ENCODE results near the gene RAPGEFL1.
A peak's percentile ranks its signal among the peaks of the same experiment; 100 is the strongest.

Gene RAPGEFL1

DNA sequence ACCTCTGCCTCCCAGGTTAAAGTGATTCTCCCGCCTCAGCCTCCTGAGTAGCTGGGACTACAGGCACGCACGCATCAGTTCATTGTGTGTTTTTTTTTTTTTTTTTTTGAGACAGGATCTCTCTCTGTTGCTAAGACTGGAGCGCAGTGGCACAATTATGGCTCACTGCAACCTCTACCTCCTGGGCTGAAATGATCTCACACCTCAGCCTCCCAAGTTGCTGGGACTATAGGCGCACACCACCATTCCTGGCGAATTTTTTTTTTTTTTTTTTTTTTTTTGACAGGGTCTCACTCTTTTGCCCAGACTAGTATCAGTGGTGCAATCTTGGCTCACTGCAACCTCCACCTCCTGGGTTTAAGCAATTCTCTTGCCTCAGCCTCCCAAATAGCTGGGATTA lies 17.8 kb upstream of the RAPGEFL1 start:
- H3K9ac ChIP-seq (ENCODE audit: low read depth, low read length), result no peak overlapping the region
- no peaks in the 10 kb centered on the region for H3K27me3 ChIP-seq (ENCODE audit: insufficient read depth, low read length, poor library complexity)
- H3K4me3 ChIP-seq (ENCODE audit: low read depth in 1 of 2, low read length in 2 of 2), result no peak overlapping the region
- TF ChIP-seq, protein P1, sequence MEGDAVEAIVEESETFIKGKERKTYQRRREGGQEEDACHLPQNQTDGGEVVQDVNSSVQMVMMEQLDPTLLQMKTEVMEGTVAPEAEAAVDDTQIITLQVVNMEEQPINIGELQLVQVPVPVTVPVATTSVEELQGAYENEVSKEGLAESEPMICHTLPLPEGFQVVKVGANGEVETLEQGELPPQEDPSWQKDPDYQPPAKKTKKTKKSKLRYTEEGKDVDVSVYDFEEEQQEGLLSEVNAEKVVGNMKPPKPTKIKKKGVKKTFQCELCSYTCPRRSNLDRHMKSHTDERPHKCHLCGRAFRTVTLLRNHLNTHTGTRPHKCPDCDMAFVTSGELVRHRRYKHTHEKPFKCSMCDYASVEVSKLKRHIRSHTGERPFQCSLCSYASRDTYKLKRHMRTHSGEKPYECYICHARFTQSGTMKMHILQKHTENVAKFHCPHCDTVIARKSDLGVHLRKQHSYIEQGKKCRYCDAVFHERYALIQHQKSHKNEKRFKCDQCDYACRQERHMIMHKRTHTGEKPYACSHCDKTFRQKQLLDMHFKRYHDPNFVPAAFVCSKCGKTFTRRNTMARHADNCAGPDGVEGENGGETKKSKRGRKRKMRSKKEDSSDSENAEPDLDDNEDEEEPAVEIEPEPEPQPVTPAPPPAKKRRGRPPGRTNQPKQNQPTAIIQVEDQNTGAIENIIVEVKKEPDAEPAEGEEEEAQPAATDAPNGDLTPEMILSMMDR (IDR thresholded peaks at IDR 0.05; ENCODE audit: borderline replicate concordance, extremely low read depth, low read length, poor library complexity, severe bottlenecking), result no peak
- no peak for TF ChIP-seq EZH2 (IDR thresholded peaks at IDR 0.05; ENCODE audit: borderline replicate concordance, low read depth, low read length, severe bottlenecking)
- H4K20me1 ChIP-seq (ENCODE audit: insufficient read depth, low read length), result peaks cover 11% of the 10 kb centered on the region; the same call in 1 of the 2 replicates
- peaks cover 71% of the 10 kb centered on the region for H3K79me2 ChIP-seq (ENCODE audit: insufficient read depth, low read length)
- H3K9me3 ChIP-seq (ENCODE audit: insufficient read depth, low read length, severe bottlenecking), result no peaks in the 10 kb centered on the region
- no peak for ATAC-seq (ENCODE audit: insufficient read depth, low read depth)
- H3K27ac ChIP-seq (ENCODE audit: low read length), result no peak overlapping the region
- no peak overlapping the region for H2AFZ ChIP-seq (ENCODE audit: low read depth, low read length)
- no peaks in the 10 kb centered on the region for H3K4me1 ChIP-seq (ENCODE audit: insufficient read depth, low read length)
- no peak for DNase-seq
- H3K4me2 ChIP-seq (ENCODE audit: insufficient read depth, low read length), result no peak overlapping the region
- H3K36me3 ChIP-seq (ENCODE audit: insufficient read depth, low read length), result peaks cover 81% of the 10 kb centered on the region

- Histone ChIP-seq H2AFZ (ENCODE audit: low read depth, low read length) (no peak overlapping the region), H3K9me3 (ENCODE audit: insufficient read depth, low read length, severe bottlenecking) (no peaks in the 10 kb centered on the region), H3K4me1 (ENCODE audit: insufficient read depth, low read length) (no peaks in the 10 kb centered on the region), H3K27me3 (ENCODE audit: insufficient read depth, low read length, poor library complexity) (no peaks in the 10 kb centered on the region), H3K79me2 (ENCODE audit: insufficient read depth, low read length) (peaks cover 5% of the 10 kb centered on the region; the same call in 1 of the 2 replicates), H3K4me3 (ENCODE audit: low read depth in 1 of 2, low read length in 2 of 2) (no peak overlapping the region), H3K36me3 (ENCODE audit: insufficient read depth, low read length) (peaks cover 90% of the 10 kb centered on the region), H3K4me2 (ENCODE audit: insufficient read depth, low read length) (no peak overlapping the region), H3K27ac (ENCODE audit: low read length) (no peak overlapping the region), H4K20me1 (ENCODE audit: insufficient read depth, low read length) (0 out of 2 replicates have a peak, but pooled peaks cover 2% of the 10 kb centered on the region), H3K9ac (ENCODE audit: low read depth, low read length) (no peak overlapping the region)
- no peak for DNase-seq
- TF ChIP-seq, protein P1 (IDR thresholded peaks at IDR 0.05; ENCODE audit: borderline replicate concordance, extremely low read depth, low read length, poor library complexity, severe bottlenecking), result no peak
- no peak for TF ChIP-seq EZH2 (IDR thresholded peaks at IDR 0.05; ENCODE audit: borderline replicate concordance, low read depth, low read length, severe bottlenecking)
- 0 out of 3 replicates have a peak, but pooled peaks have one; percentile 17 for ATAC-seq (ENCODE audit: insufficient read depth, low read depth)
Observed at GRCh38 chr17:40167685-40168261, 9.5 kb upstream of the RAPGEFL1 start.

DNA sequence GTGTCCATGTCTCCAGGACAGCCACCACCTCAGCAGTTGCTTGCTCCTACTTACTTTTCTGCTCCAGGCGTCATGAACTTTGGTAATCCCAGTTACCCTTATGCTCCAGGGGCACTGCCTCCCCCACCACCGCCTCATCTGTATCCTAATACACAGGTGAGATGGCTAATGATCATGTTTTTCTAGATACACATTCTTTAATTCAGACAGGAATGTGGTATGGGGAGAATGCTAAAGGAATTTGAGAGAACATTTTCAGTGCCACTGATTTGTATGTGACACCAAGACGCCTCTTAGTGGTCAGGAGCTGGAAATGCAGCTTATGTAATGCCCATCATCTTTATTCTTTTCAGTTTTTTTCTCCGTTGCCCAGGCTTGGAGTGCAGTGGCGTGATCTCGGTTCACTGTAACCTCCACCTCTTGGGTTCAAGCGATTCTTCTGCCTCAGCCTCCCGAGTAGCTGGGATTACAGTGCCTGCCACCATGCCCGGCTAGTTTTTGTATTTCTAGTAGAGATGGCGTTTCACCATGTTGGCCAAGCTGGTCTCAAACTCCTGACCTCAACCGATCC lies 8.9 kb upstream of the RAPGEFL1 start:
- DNase-seq, result peak; percentile 43
- ATAC-seq (ENCODE audit: insufficient read depth, low read depth), result peak; percentile 76
- H2AFZ ChIP-seq (ENCODE audit: low read depth, low read length), result no peak overlapping the region
- no peaks in the 10 kb centered on the region for H3K27me3 ChIP-seq (ENCODE audit: insufficient read depth, low read length, poor library complexity)
- no peaks in the 10 kb centered on the region for H3K4me1 ChIP-seq (ENCODE audit: insufficient read depth, low read length)
- no peaks in the 10 kb centered on the region for H3K9me3 ChIP-seq (ENCODE audit: insufficient read depth, low read length, severe bottlenecking)
- no peak overlapping the region for H3K27ac ChIP-seq (ENCODE audit: low read length)
- H3K9ac ChIP-seq (ENCODE audit: low read depth, low read length), result no peak overlapping the region
- H4K20me1 ChIP-seq (ENCODE audit: insufficient read depth, low read length), result 0 out of 2 replicates have a peak, but pooled peaks cover 2% of the 10 kb centered on the region
- no peak overlapping the region for H3K4me2 ChIP-seq (ENCODE audit: insufficient read depth, low read length)
- H3K36me3 ChIP-seq (ENCODE audit: insufficient read depth, low read length), result peaks cover 90% of the 10 kb centered on the region
- no peak overlapping the region for H3K4me3 ChIP-seq (ENCODE audit: low read depth in 1 of 2, low read length in 2 of 2)
- peaks cover 5% of the 10 kb centered on the region; the same call in 1 of the 2 replicates for H3K79me2 ChIP-seq (ENCODE audit: insufficient read depth, low read length)
- TF ChIP-seq EZH2 (IDR thresholded peaks at IDR 0.05; ENCODE audit: borderline replicate concordance, low read depth, low read length, severe bottlenecking), result no peak
- TF ChIP-seq, protein P1 (IDR thresholded peaks at IDR 0.05; ENCODE audit: borderline replicate concordance, extremely low read depth, low read length, poor library complexity, severe bottlenecking), result peak; percentile 79

Data from DND-41 (cell line).